T-helper 1 cell treated with Interleukin-12 subunit alpha and Interleukin-12 subunit beta and Interleukin-4 antibody, amounts not matched to agents 30 ng/mL and 1 ng/mL, for 36 hours (primary cell): ENCODE data around the gene POC1B. TPM values are rescaled to one million over a fixed set of nuclear protein-coding genes. Genes with fewer than 3 reads are reported as not detected.

Experiments
- intact Hi-C: fragments of 100-400 bp; cut with micrococcal nuclease; formaldehyde crosslinking; loops from one replicate; pipeline ENCODE4 v1.15.1; 2024
- total RNA-seq: library from RNA; stranded (reverse); gene quantifications from 2 replicates; pipeline ENCODE4 v1.2.3, GENCODE V29; 2022

Gene POC1B
- total RNA-seq, 1 donor from 2014 or later = 33.1 TPM

- intact Hi-C loops = loop anchor here (2.0 kb wide), 1 partner anchor 15 kb away; no protein-coding TSS in a partner anchor
These were observed 134.0 kb downstream of the POC1B start for GRCh38 chr12:89391726-89392336.

GRCh38 chr12:89390802-89391673 is 134.8 kb downstream of the POC1B start:
- intact Hi-C loops = loop anchor here (2.0 kb wide), 1 partner anchor 14 kb away; no protein-coding TSS in a partner anchor

GRCh38 chr12:89389755-89390661 is 135.8 kb downstream of the POC1B start:
- intact Hi-C loops = loop anchor here (2.0 kb wide), 1 partner anchor 13 kb away; no protein-coding TSS in a partner anchor

GRCh38 chr12:89386138-89386537 is 139.7 kb downstream of the POC1B start:
- intact Hi-C loops = no loop called here

- intact Hi-C loops = no loop called here
These were observed 141.0 kb downstream of the POC1B start for GRCh38 chr12:89384807-89385206.

GRCh38 chr12:89384050-89384758 is 141.6 kb downstream of the POC1B start:
- intact Hi-C loops = no loop called here

GRCh38 chr12:89383235-89384049 is 142.4 kb downstream of the POC1B start:
- intact Hi-C loops = no loop called here

GRCh38 chr12:89382328-89382727 is 143.5 kb downstream of the POC1B start:
- intact Hi-C loops = no loop called here

GRCh38 chr12:89379839-89380467 is 145.9 kb downstream of the POC1B start:
- intact Hi-C loops = no loop called here

GRCh38 chr12:89379148-89379838 is 146.6 kb downstream of the POC1B start:
- intact Hi-C loops = no loop called here

- intact Hi-C loops = loop anchor here (2.0 kb wide), 1 partner anchor 14 kb away; no protein-coding TSS in a partner anchor
These were observed 149.0 kb downstream of the POC1B start for GRCh38 chr12:89376844-89377243.

GRCh38 chr12:89376202-89376529 is 149.7 kb downstream of the POC1B start:
- intact Hi-C loops = loop anchor here (2.0 kb wide), 1 partner anchor 15 kb away; no protein-coding TSS in a partner anchor

- intact Hi-C loops = no loop called here
These were observed 151.9 kb downstream of the POC1B start for GRCh38 chr12:89373763-89374572.

GRCh38 chr12:89372584-89373370 is 153.1 kb downstream of the POC1B start:
- intact Hi-C loops = no loop called here

- intact Hi-C loops = no loop called here
These were observed 155.0 kb downstream of the POC1B start for GRCh38 chr12:89370850-89371249.

GRCh38 chr12:89370421-89370831 is 155.4 kb downstream of the POC1B start:
- intact Hi-C loops = no loop called here
